Measurements from ENCODE around the gene DSTYK. TPM values are rescaled to one million over a fixed set of nuclear protein-coding genes. Genes with fewer than 3 reads are reported as not detected.

DSTYK gene
- total and polyA plus RNA-seq, 2 donors (not counting 3 experiments of a cell fraction or from before 2014, with no cell fraction given), result 3.6 to 8.7 TPM

- no peaks in the 10 kb centered on the region for H3K9me1 ChIP-seq (replicated peaks; ENCODE audit: control insufficient read depth, extremely low read depth, insufficient read depth, low read length)
- FAIRE-seq (no peak), DNase-seq (ENCODE audit: low read depth, low spot score) (no peak)
- H3K79me2 ChIP-seq (ENCODE audit: control insufficient read depth, insufficient read depth, low read length), result no peaks in the 10 kb centered on the region
- no peak overlapping the region for H3K27ac ChIP-seq (ENCODE audit: insufficient read depth, low read depth, low read length)
- BruUV-seq (replicated peaks), result no TSS peak
- no peak overlapping the region for H2AFZ ChIP-seq (ENCODE audit: low read depth, low read length)
- TF ChIP-seq, protein P1, sequence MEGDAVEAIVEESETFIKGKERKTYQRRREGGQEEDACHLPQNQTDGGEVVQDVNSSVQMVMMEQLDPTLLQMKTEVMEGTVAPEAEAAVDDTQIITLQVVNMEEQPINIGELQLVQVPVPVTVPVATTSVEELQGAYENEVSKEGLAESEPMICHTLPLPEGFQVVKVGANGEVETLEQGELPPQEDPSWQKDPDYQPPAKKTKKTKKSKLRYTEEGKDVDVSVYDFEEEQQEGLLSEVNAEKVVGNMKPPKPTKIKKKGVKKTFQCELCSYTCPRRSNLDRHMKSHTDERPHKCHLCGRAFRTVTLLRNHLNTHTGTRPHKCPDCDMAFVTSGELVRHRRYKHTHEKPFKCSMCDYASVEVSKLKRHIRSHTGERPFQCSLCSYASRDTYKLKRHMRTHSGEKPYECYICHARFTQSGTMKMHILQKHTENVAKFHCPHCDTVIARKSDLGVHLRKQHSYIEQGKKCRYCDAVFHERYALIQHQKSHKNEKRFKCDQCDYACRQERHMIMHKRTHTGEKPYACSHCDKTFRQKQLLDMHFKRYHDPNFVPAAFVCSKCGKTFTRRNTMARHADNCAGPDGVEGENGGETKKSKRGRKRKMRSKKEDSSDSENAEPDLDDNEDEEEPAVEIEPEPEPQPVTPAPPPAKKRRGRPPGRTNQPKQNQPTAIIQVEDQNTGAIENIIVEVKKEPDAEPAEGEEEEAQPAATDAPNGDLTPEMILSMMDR (IDR thresholded peaks at IDR 0.05; ENCODE audit: extremely low read depth in 1 of 2, insufficient read depth in 1 of 2, low read depth in 1 of 2, low read length in 2 of 2), result no peak
- no peak for TF ChIP-seq POLR2AphosphoS5 (IDR thresholded peaks at IDR 0.05; ENCODE audit: insufficient read depth, low read depth, low read length)
- CTCF ChIA-PET, result interaction anchor here (1.3 to 3.7 kb wide), 2 partner anchors 78 to 151 kb away, joined by 3 to 21 read pairs; no protein-coding TSS in a partner anchor
- H3K4me2 ChIP-seq (ENCODE audit: insufficient read depth, low read length), result no peak overlapping the region
- intact Hi-C loops (cut with micrococcal nuclease) (loop anchor here (2.0 kb wide), 1 partner anchor 181 kb away; the partner anchor contains the start of gene NUAK2), dilution Hi-C loops (cut with MboI; ENCODE audit: extremely low pct_ligation_motif_present, low sequenced_read_pairs) (no loop called here)
- H3K27me3 ChIP-seq (ENCODE audit: control insufficient read depth in 2 of 2, insufficient read depth in 2 of 2, low read length in 2 of 2), result no peaks in the 10 kb centered on the region
- peaks cover 11% of the 10 kb centered on the region for H3K4me1 ChIP-seq (ENCODE audit: control insufficient read depth, extremely low read depth, insufficient read depth, low read length)
- H4K20me1 ChIP-seq (replicated peaks; ENCODE audit: control insufficient read depth, extremely low read depth, insufficient read depth, low read length), result no peaks in the 10 kb centered on the region
- POLR2A ChIA-PET, result no interaction called here
- H3K36me3 ChIP-seq (ENCODE audit: control insufficient read depth in 2 of 2, extremely low read depth in 1 of 2, insufficient read depth in 2 of 2, low read length in 2 of 2), result no peaks in the 10 kb centered on the region
- no peak overlapping the region for H3K4me3 ChIP-seq (replicated peaks in 1 of 3; ENCODE audit: insufficient read depth in 1 of 3, low read depth in 1 of 3, low read length in 3 of 3)
- H3K9me3 ChIP-seq (replicated peaks; ENCODE audit: control insufficient read depth, insufficient read depth, low read length), result no peaks in the 10 kb centered on the region
- H3K9ac ChIP-seq (replicated peaks; ENCODE audit: extremely low read depth, insufficient read depth, low read length), result no peak overlapping the region
Measured at GRCh38 chr1:205140113-205140512, 71.4 kb downstream of the DSTYK start.

- Histone ChIP-seq H3K36me3 (ENCODE audit: control insufficient read depth in 2 of 2, extremely low read depth in 1 of 2, insufficient read depth in 2 of 2, low read length in 2 of 2) (no peaks in the 10 kb centered on the region), H3K4me1 (ENCODE audit: control insufficient read depth, extremely low read depth, insufficient read depth, low read length) (no peaks in the 10 kb centered on the region), H2AFZ (ENCODE audit: low read depth, low read length) (no peak overlapping the region), H3K9ac (replicated peaks; ENCODE audit: extremely low read depth, insufficient read depth, low read length) (no peak overlapping the region), H3K9me3 (replicated peaks; ENCODE audit: control insufficient read depth, insufficient read depth, low read length) (no peaks in the 10 kb centered on the region), H3K79me2 (ENCODE audit: control insufficient read depth, insufficient read depth, low read length) (no peaks in the 10 kb centered on the region), H3K27me3 (ENCODE audit: control insufficient read depth in 2 of 2, insufficient read depth in 2 of 2, low read length in 2 of 2) (no peaks in the 10 kb centered on the region), H3K4me3 (replicated peaks in 1 of 3; ENCODE audit: insufficient read depth in 1 of 3, low read depth in 1 of 3, low read length in 3 of 3) (no peak overlapping the region), H3K4me2 (ENCODE audit: insufficient read depth, low read length) (no peak overlapping the region), H3K27ac (ENCODE audit: insufficient read depth, low read depth, low read length) (no peak overlapping the region), H3K9me1 (replicated peaks; ENCODE audit: control insufficient read depth, extremely low read depth, insufficient read depth, low read length) (no peaks in the 10 kb centered on the region), H4K20me1 (replicated peaks; ENCODE audit: control insufficient read depth, extremely low read depth, insufficient read depth, low read length) (no peaks in the 10 kb centered on the region)
- FAIRE-seq, result no peak
- DNase-seq (ENCODE audit: low read depth, low spot score), result no peak
- TF ChIP-seq, protein P2, sequence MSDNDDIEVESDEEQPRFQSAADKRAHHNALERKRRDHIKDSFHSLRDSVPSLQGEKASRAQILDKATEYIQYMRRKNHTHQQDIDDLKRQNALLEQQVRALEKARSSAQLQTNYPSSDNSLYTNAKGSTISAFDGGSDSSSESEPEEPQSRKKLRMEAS (IDR thresholded peaks at IDR 0.05; ENCODE audit: insufficient read depth, insufficient read length), result no peak
- no peak for TF ChIP-seq MYC (IDR thresholded peaks at IDR 0.05; ENCODE audit: low read depth, low read length)
- TF ChIP-seq GATA2 (IDR thresholded peaks at IDR 0.05; ENCODE audit: insufficient read depth, insufficient read length, low read depth, low read length), result no peak
- TF ChIP-seq JUN (IDR thresholded peaks at IDR 0.05; ENCODE audit: borderline replicate concordance, insufficient read depth, insufficient read length, low read depth), result no peak
- TF ChIP-seq EZH2 (IDR thresholded peaks at IDR 0.05; ENCODE audit: borderline replicate concordance, low read depth, low read length, severe bottlenecking), result no peak
- TF ChIP-seq POLR2A (IDR thresholded peaks at IDR 0.05; ENCODE audit: low read depth, low read length), result no peak
- TF ChIP-seq, protein P1 (IDR thresholded peaks at IDR 0.05; ENCODE audit: extremely low read depth in 1 of 2, insufficient read depth in 1 of 2, low read depth in 1 of 2, low read length in 2 of 2), result no peak
- no peak for TF ChIP-seq FOS (IDR thresholded peaks at IDR 0.05; ENCODE audit: borderline replicate concordance, insufficient read depth, low read length)
- TF ChIP-seq POLR2AphosphoS5 (IDR thresholded peaks at IDR 0.05; ENCODE audit: insufficient read depth, low read depth, low read length), result no peak
- dilution Hi-C loops (cut with MboI; ENCODE audit: extremely low pct_ligation_motif_present, low sequenced_read_pairs) (no loop called here), intact Hi-C loops (cut with micrococcal nuclease) (no loop called here)
- no TSS peak for BruUV-seq (replicated peaks)
- ChIA-PET POLR2A (no interaction called here), CTCF (no interaction called here)
Measured at GRCh38 chr1:205137901-205138300, 73.6 kb downstream of the DSTYK start.
